ENCODE measurements around the gene CRYBG1.

- no peak for TF ChIP-seq CTCF (optimal IDR thresholded peaks at IDR 0.05 in 1 of 3, IDR thresholded peaks at IDR 0.05 in 1 of 3, conservative IDR thresholded peaks at IDR 0.05 in 1 of 3; ENCODE audit: extremely low read depth in 1 of 3, insufficient read depth in 2 of 3, low read length in 3 of 3)
- no peak for TF ChIP-seq EZH2 (IDR thresholded peaks at IDR 0.05; ENCODE audit: low read length)
Measured at GRCh38 chr6:106383573-106383972, 23.1 kb downstream of the CRYBG1 start.
